OCI-LY7 (cell line): ENCODE data around the gene MLN. TPM values are rescaled to one million over a fixed set of nuclear protein-coding genes. Genes with fewer than 3 reads are reported as not detected.
A peak's percentile ranks its signal among the peaks of the same experiment; 100 is the strongest.

ENCODE experiments used
- BruUV-seq: library from RNA; stranded (reverse); fragments of 400-500 nt; replicated peaks from 2 replicates; lab custom pipeline; 2021; lab: Mats Ljungman, UMichigan
- CTCF ChIA-PET: fragments of 300-600 bp; sonication (Branson Sonifier 250); formaldehyde crosslinking; loops from one replicate; lab custom pipeline; 2022; ENCODE audit warnings: antibody characterized with exemption; ENCODE audit not compliant: unreplicated experiment; lab: Charles Lee
- POLR2A ChIA-PET: fragments of 300-600 bp; sonication (Branson Sonifier 250); formaldehyde crosslinking; loops from one replicate; lab custom pipeline; 2022; ENCODE audit warnings: antibody characterized with exemption; lab: Charles Lee
- DNase-seq: peaks from one replicate; pipeline ENCODE4 v3.0.0-alpha.2; 2015; ENCODE audit warnings: low spot score
- H2AFZ ChIP-seq: fragments of 200-600 bp; sonication (generic), shearing (Covaris generic); 2 replicates; pipeline ENCODE4 v1.6.1; 2014; ENCODE audit warnings: mild to moderate bottlenecking, antibody characterized with exemption, low read length, moderate library complexity
- H3K27ac ChIP-seq: fragments of 200-600 bp; sonication (generic); 2 replicates; pipeline ENCODE4 v1.5.1; 2014; ENCODE audit warnings: mixed run types, low read depth, mild to moderate bottlenecking, moderate library complexity, low read length, inconsistent platforms; ENCODE audit not compliant: poor library complexity, severe bottlenecking
- H3K36me3 ChIP-seq: fragments of 200-600 bp; sonication (generic); 2 replicates; pipeline ENCODE4 v1.6.1; 2014; ENCODE audit warnings: mild to moderate bottlenecking, antibody characterized with exemption, low read length, moderate library complexity, mixed read lengths; ENCODE audit not compliant: insufficient read depth
- H3K4me1 ChIP-seq: fragments of 200-600 bp; sonication (generic); 2 replicates; pipeline ENCODE4 v1.5.1; 2014; ENCODE audit warnings: mild to moderate bottlenecking, low read length; ENCODE audit not compliant: insufficient read depth, poor library complexity, severe bottlenecking
- H3K4me2 ChIP-seq: fragments of 200-600 bp; sonication (generic); 2 replicates; pipeline ENCODE4 v1.6.1; 2014; ENCODE audit warnings: mild to moderate bottlenecking, low read length
- H3K4me3 ChIP-seq: fragments of 200-600 bp; sonication (generic); 2 replicates; pipeline ENCODE4 v1.5.1; 2014; ENCODE audit warnings: mild to moderate bottlenecking, low read depth, low read length; ENCODE audit not compliant: poor library complexity, severe bottlenecking
- H3K79me2 ChIP-seq: fragments of 200-600 bp; sonication (generic); 2 replicates; pipeline ENCODE4 v1.6.1; 2016; ENCODE audit warnings: low read depth, mild to moderate bottlenecking, low read length, moderate library complexity, mixed read lengths; ENCODE audit not compliant: insufficient read depth
- H3K9me2 ChIP-seq: fragments of 200-600 bp; sonication (generic); 2 replicates; pipeline ENCODE4 v1.6.1; 2016; ENCODE audit warnings: mild to moderate bottlenecking, low read length, mixed read lengths; ENCODE audit not compliant: insufficient read depth
- H3K9me3 ChIP-seq: fragments of 200-600 bp; sonication (generic); 2 replicates; pipeline ENCODE4 v1.6.1; 2014; ENCODE audit warnings: mild to moderate bottlenecking, mixed run types, low read length, mixed read lengths
- H4K20me1 ChIP-seq: fragments of 200-600 bp; sonication (generic); 2 replicates; pipeline ENCODE4 v1.6.1; 2014; ENCODE audit warnings: mild to moderate bottlenecking, antibody characterized with exemption, low read length, moderate library complexity, mixed read lengths; ENCODE audit not compliant: insufficient read depth
- EZH2phosphoT487 ChIP-seq: fragments of 200-600 bp; sonication (generic); IDR thresholded peaks from 2 replicates; pipeline ENCODE4 v1.6.1; 2018; ENCODE audit warnings: low read depth, borderline replicate concordance, mild to moderate bottlenecking, mixed run types, antibody characterized with exemption, low read length, moderate library complexity, mixed read lengths
- intact Hi-C: fragments of 100-400 bp; cut with micrococcal nuclease; formaldehyde crosslinking; loops from one replicate; pipeline ENCODE4 v1.10.0; 2022; ENCODE audit not compliant: unreplicated experiment
- total RNA-seq, 2 experiments: library from RNA; depleted of rRNA in 1 of 2; stranded (reverse); fragments of >200 nt in 1 of 2; shearing (Covaris generic) in 1 of 2; gene quantifications; 2 replicates each; pipeline ENCODE4 v1.2.3, GENCODE V29; 2014 to 2022
- TF ChIP-seq, protein P1 (sequence below): fragments of 200-600 bp; sonication (generic); conservative IDR thresholded peaks from 2 replicates; pipeline ENCODE4 v1.5.1; 2014; ENCODE audit warnings: mild to moderate bottlenecking, antibody characterized with exemption, low read length, moderate library complexity, mixed read lengths

Gene MLN
- total RNA-seq, 2 experiments from 2014 or later = not detected

GRCh38 chr6:33781131-33781975, 22.4 kb downstream of the MLN start:
- no TSS peak for BruUV-seq
- H3K4me3 ChIP-seq = no peak overlapping the region
- no peak overlapping the region for H2AFZ ChIP-seq
- H3K27ac ChIP-seq = no peak overlapping the region
- intact Hi-C loops = no loop called here
- no peak for DNase-seq
- no peaks in the 10 kb centered on the region for H3K9me2 ChIP-seq
- H3K9me3 ChIP-seq = no peaks in the 10 kb centered on the region
- no peaks in the 10 kb centered on the region for H4K20me1 ChIP-seq
- ChIA-PET POLR2A (no interaction called here), CTCF (no interaction called here)
- TF ChIP-seq, protein P1, sequence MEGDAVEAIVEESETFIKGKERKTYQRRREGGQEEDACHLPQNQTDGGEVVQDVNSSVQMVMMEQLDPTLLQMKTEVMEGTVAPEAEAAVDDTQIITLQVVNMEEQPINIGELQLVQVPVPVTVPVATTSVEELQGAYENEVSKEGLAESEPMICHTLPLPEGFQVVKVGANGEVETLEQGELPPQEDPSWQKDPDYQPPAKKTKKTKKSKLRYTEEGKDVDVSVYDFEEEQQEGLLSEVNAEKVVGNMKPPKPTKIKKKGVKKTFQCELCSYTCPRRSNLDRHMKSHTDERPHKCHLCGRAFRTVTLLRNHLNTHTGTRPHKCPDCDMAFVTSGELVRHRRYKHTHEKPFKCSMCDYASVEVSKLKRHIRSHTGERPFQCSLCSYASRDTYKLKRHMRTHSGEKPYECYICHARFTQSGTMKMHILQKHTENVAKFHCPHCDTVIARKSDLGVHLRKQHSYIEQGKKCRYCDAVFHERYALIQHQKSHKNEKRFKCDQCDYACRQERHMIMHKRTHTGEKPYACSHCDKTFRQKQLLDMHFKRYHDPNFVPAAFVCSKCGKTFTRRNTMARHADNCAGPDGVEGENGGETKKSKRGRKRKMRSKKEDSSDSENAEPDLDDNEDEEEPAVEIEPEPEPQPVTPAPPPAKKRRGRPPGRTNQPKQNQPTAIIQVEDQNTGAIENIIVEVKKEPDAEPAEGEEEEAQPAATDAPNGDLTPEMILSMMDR = no peak
- no peak for TF ChIP-seq EZH2phosphoT487
- peaks cover 3% of the 10 kb centered on the region; the same call in 1 of the 2 replicates for H3K79me2 ChIP-seq
- H3K36me3 ChIP-seq = peaks cover 96% of the 10 kb centered on the region
- peaks cover 8% of the 10 kb centered on the region for H3K4me1 ChIP-seq
- no peak overlapping the region for H3K4me2 ChIP-seq

- peaks cover 97% of the 10 kb centered on the region for H3K36me3 ChIP-seq
- ChIA-PET CTCF (no interaction called here), POLR2A (interaction anchor here (0.8 kb wide), 1 partner anchor 9 kb away, joined by 3 read pairs; the partner anchor contains the start of gene LEMD2)
- no TSS peak for BruUV-seq
- H3K4me1 ChIP-seq = peaks cover 3% of the 10 kb centered on the region
- no peaks in the 10 kb centered on the region for H4K20me1 ChIP-seq
- DNase-seq = no peak
- H3K9me2 ChIP-seq = no peaks in the 10 kb centered on the region
- H3K9me3 ChIP-seq = no peaks in the 10 kb centered on the region
- TF ChIP-seq, protein P1 = no peak
- TF ChIP-seq EZH2phosphoT487 = no peak
- no peak overlapping the region for H3K27ac ChIP-seq
- no peak overlapping the region for H2AFZ ChIP-seq
- H3K4me2 ChIP-seq = no peak overlapping the region
- no peaks in the 10 kb centered on the region for H3K79me2 ChIP-seq
- intact Hi-C loops = no loop called here
- no peak overlapping the region for H3K4me3 ChIP-seq
These were observed 23.9 kb downstream of the MLN start for GRCh38 chr6:33779895-33780294.

GRCh38 chr6:33779290-33779689, 24.5 kb downstream of the MLN start:
- intact Hi-C loops = no loop called here
- peak; percentile 15 for DNase-seq
- ChIA-PET POLR2A (interaction anchor here (0.8 kb wide), 1 partner anchor 9 kb away, joined by 3 read pairs; the partner anchor contains the start of gene LEMD2), CTCF (interaction anchor here (0.6 to 0.9 kb wide), 2 partner anchors 11 to 15 kb away, joined by 3 read pairs; no protein-coding TSS in a partner anchor)
- Histone ChIP-seq H3K9me2 (no peaks in the 10 kb centered on the region), H3K36me3 (peaks cover 97% of the 10 kb centered on the region), H3K4me3 (no peak overlapping the region), H3K4me2 (no peak overlapping the region), H2AFZ (no peak overlapping the region), H4K20me1 (no peaks in the 10 kb centered on the region), H3K27ac (no peak overlapping the region), H3K4me1 (peaks cover 3% of the 10 kb centered on the region), H3K9me3 (no peaks in the 10 kb centered on the region), H3K79me2 (no peaks in the 10 kb centered on the region)
- TF ChIP-seq EZH2phosphoT487 = no peak
- TF ChIP-seq, protein P1 = no peak
- no TSS peak for BruUV-seq
